Mesothelial cell of epicardium (in vitro differentiated cells): ENCODE results near the gene PIGU. TPM values are rescaled to one million over a fixed set of nuclear protein-coding genes. Genes with fewer than 3 reads are reported as not detected.
"Not testable (repeated sequence)": the region's sequence is repeated elsewhere in the genome, so short reads cannot be mapped to it uniquely, and the experiment has no call there.

ENCODE experiments used
- DNase-seq, 2 experiments: peaks; one replicate each; pipeline ENCODE4 v3.0.0; 2021; ENCODE audit warnings: low spot score in 2 of 2; ENCODE audit not compliant: unreplicated experiment in 2 of 2
- H3K27ac Mint-ChIP-seq: 2 replicates; pipeline ENCODE4 v1.8.0; 2021; ENCODE audit warnings: mixed read lengths
- H3K27me3 Mint-ChIP-seq: 2 replicates; pipeline ENCODE4 v1.8.0; 2021; ENCODE audit warnings: low read depth, mixed read lengths
- H3K36me3 Mint-ChIP-seq: 2 replicates; pipeline ENCODE4 v1.8.0; 2021; ENCODE audit warnings: mixed read lengths
- H3K4me1 Mint-ChIP-seq: 2 replicates; pipeline ENCODE4 v1.8.0; 2021; ENCODE audit warnings: mixed read lengths
- H3K4me3 Mint-ChIP-seq: 2 replicates; pipeline ENCODE4 v1.8.0; 2021; ENCODE audit warnings: mild to moderate bottlenecking, moderate library complexity, mixed read lengths
- H3K9me3 Mint-ChIP-seq: 2 replicates; pipeline ENCODE4 v1.8.0; 2021; ENCODE audit warnings: mixed read lengths
- total RNA-seq: library from RNA; stranded (reverse); gene quantifications from 3 replicates; pipeline ENCODE4 v1.2.1, GENCODE V29; 2021
- TF ChIP-seq, protein P1 (sequence below): fragments of 200-600 bp; sonication (generic); IDR thresholded peaks from one replicate; pipeline ENCODE4 v1.5.0; 2021; ENCODE audit warnings: antibody characterized with exemption; ENCODE audit not compliant: unreplicated experiment

The PIGU gene
- total RNA-seq, 1 donor from 2014 or later, result 32.6 TPM

DNA sequence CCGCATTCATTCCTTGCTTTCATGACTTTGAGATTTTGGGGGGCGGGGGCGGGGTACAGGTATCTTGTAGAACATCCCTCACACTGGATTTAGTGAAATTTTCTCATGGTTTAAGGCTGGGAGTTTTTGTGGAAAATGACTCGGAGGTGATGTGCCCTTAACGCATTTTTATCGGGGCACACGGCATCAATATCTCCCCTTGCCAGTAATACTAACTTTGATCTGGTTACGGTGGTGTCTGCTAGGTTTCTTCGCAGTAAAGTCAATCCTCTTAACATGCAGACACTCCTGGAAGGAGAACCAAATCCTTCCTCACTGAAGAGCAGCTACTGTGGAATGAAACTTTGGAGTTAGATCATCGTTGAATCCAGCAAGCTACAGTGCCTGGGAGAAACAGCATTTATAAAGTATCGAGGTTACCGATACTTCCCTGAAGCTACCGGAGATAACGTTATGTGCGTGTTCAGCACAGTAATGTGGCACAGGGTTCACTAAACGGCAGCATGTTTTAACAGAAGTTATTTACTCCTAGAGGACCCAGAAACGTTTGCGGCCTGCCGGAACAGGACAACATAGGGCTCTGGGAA lies 161.9 kb downstream of the PIGU start:
- no peak for DNase-seq
- Mint-ChIP-seq H3K36me3 (peaks cover 4% of the 10 kb centered on the region), H3K4me1 (peaks cover 21% of the 10 kb centered on the region), H3K4me3 (peak overlapping the region; percentile 98), H3K9me3 (no peaks in the 10 kb centered on the region), H3K27ac (peak overlapping the region; percentile 100), H3K27me3 (no peaks in the 10 kb centered on the region)
- TF ChIP-seq, protein P1, sequence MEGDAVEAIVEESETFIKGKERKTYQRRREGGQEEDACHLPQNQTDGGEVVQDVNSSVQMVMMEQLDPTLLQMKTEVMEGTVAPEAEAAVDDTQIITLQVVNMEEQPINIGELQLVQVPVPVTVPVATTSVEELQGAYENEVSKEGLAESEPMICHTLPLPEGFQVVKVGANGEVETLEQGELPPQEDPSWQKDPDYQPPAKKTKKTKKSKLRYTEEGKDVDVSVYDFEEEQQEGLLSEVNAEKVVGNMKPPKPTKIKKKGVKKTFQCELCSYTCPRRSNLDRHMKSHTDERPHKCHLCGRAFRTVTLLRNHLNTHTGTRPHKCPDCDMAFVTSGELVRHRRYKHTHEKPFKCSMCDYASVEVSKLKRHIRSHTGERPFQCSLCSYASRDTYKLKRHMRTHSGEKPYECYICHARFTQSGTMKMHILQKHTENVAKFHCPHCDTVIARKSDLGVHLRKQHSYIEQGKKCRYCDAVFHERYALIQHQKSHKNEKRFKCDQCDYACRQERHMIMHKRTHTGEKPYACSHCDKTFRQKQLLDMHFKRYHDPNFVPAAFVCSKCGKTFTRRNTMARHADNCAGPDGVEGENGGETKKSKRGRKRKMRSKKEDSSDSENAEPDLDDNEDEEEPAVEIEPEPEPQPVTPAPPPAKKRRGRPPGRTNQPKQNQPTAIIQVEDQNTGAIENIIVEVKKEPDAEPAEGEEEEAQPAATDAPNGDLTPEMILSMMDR, result no peak

DNA sequence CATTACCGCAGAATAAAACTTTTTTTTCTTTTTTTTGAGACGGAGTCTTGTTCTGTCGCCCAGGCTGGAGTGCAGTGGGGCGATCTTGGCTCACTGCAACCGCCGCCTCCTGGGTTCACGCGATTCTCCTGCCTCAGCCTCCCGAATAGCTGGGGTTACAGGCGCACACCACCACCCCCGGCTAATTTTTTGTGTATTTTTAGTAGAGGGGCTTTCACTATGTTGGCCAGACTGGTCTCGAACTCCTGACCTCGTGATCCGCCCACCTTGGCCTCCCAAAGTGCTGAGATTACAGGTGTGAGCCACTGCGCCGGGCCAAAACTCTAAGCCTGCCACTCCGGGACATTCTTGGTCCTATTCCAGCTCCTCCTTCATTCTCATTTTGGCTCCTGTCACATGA lies 162.9 kb downstream of the PIGU start:
- Mint-ChIP-seq H3K4me1 (peaks cover 21% of the 10 kb centered on the region), H3K27ac (peak overlapping the region; percentile 22)
- H3K9me3 Mint-ChIP-seq, H3K36me3 Mint-ChIP-seq, DNase-seq, H3K27me3 Mint-ChIP-seq, H3K4me3 Mint-ChIP-seq: not testable (repeated sequence)

DNA sequence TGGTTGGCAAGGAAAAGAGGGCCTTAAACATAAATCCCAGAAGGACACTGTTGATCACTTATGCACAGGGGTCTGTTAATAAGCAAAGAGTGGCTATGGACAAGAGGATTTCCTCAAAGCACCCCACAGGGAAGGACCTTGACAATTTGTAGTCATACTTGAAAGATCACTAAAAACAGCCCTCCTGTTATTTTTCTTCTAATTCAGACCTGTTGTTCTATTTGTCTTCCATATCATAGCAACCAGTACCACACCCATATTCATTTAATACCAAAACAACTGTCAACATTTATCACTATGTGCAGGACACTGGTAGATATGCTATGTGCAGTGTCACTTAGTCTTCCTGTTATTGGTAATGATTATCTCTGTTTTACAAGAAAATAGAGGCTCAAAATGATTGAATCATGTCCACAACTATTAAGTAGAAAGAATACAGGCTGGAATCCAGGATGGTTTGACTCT lies 163.9 kb downstream of the PIGU start:
- peaks cover 16% of the 10 kb centered on the region for H3K4me1 Mint-ChIP-seq
- H3K36me3 Mint-ChIP-seq, result peaks cover 9% of the 10 kb centered on the region
- no peaks in the 10 kb centered on the region for H3K9me3 Mint-ChIP-seq
- H3K4me3 Mint-ChIP-seq, result no peak overlapping the region
- H3K27ac Mint-ChIP-seq, result no peak overlapping the region
- TF ChIP-seq, protein P1, result no peak
- no peaks in the 10 kb centered on the region for H3K27me3 Mint-ChIP-seq
- DNase-seq, result no peak

DNA sequence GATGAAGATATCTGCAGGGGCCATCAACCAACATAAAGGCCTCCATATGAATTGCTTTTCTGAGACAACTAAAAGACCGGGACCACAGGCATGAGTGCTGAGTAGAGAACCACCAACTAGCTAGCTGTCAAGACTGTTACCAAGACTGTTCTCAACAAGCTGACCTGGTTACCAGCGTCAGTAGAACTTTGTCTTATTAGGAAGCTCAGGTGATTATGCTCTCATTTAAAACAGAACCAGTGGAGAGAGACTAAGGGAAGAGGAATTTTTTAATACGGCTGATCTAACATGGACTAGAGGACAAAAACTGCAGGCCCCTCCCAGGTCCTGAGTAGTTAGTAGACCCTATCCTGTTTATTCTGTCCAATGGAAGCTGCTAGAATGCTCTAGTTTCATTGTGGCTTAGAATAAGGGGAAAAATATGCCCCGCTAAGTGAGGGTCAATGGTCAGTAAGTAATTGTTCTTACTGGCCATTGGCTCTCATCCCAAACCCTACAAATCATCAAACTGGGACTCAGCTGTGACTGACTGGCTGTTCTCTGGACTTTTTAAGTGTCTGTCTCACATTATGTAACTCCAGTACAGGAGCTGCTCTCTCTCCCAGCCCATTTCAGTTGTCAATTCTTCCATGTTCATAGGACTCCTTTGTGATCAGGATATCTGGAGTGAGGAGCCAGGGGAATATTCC lies 164.5 kb downstream of the PIGU start:
- Mint-ChIP-seq H3K27me3 (no peaks in the 10 kb centered on the region), H3K27ac (peak overlapping the region; percentile 2), H3K36me3 (peaks cover 9% of the 10 kb centered on the region), H3K4me3 (no peak overlapping the region), H3K4me1 (peaks cover 12% of the 10 kb centered on the region), H3K9me3 (no peaks in the 10 kb centered on the region)
- TF ChIP-seq, protein P1, result no peak
- DNase-seq, result no peak

DNA sequence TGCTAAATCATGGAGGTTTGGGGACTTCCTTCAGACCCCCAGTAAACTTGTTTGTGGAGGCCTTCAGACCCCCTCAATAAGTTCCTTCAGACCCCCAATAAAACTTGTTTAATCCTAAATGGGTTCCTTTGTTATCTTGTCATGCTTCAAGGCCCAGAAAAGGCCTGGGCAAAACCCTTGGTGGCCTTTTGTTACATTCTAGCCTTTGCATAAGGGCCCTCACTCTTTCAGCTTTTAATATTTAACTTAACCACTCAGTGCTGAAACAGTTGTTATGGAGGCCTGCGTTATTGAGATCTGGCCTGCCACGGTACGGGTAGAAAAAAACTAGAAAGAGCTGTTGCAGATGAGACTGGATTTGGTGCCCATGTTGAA lies 165.0 kb downstream of the PIGU start:
- H3K36me3 Mint-ChIP-seq, result peaks cover 9% of the 10 kb centered on the region
- TF ChIP-seq, protein P1, result no peak
- H3K9me3 Mint-ChIP-seq, result no peaks in the 10 kb centered on the region
- peaks cover 12% of the 10 kb centered on the region for H3K4me1 Mint-ChIP-seq
- no peak for DNase-seq
- no peak overlapping the region for H3K27ac Mint-ChIP-seq
- no peak overlapping the region for H3K4me3 Mint-ChIP-seq
- H3K27me3 Mint-ChIP-seq, result no peaks in the 10 kb centered on the region

DNA sequence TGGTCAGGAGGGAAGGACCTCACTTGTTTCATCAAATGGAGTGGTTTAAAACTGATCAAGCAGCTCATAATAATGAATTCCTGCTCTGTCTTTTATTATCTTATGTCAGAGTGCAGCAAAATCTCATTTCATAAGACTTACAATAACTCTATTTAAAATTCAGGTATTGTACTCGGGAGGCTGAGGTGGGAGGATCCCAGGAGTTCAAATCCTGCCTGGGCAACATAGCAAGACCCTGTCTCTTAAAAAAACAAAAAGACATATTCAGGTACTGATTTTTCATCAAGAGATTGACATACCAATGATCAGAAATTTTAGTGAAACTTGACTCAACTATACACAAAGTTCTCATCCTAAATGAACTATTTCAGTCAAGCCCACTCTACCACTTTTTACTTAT lies 166.3 kb downstream of the PIGU start:
- no peak overlapping the region for H3K4me3 Mint-ChIP-seq
- no peaks in the 10 kb centered on the region for H3K9me3 Mint-ChIP-seq
- DNase-seq, result no peak
- TF ChIP-seq, protein P1, result no peak
- peaks cover 10% of the 10 kb centered on the region for H3K4me1 Mint-ChIP-seq
- no peaks in the 10 kb centered on the region for H3K27me3 Mint-ChIP-seq
- peaks cover 9% of the 10 kb centered on the region for H3K36me3 Mint-ChIP-seq
- H3K27ac Mint-ChIP-seq, result no peak overlapping the region

Other genes starting within 250 kb of the PIGU start
- gene DYNLRB1, start 160.7 kb downstream of the PIGU start, total RNA-seq, result 95.9 to 101 TPM (median 96.7 TPM) in 3 replicates
- 36.0 to 42.2 TPM (median 37.8 TPM) in 3 replicates for gene MAP1LC3A, start 118.4 kb downstream of the PIGU start, total RNA-seq
- gene TP53INP2, start 27.3 kb upstream of the PIGU start, total RNA-seq, result 11.8 to 13.1 TPM (median 12.0 TPM) in 3 replicates
- 42.5 to 46.7 TPM (median 42.6 TPM) in 3 replicates for gene NCOA6, start 148.6 kb upstream of the PIGU start, total RNA-seq
- gene GGT7, start 195.8 kb upstream of the PIGU start, total RNA-seq, result 33.7 to 38.4 TPM (median 35.9 TPM) in 3 replicates
- 29.9 to 35.0 TPM (median 32.2 TPM) in 3 replicates for gene ACSS2, start 199.5 kb upstream of the PIGU start, total RNA-seq